CD4-positive, alpha-beta T cell (primary cell): ENCODE results near the gene CCDC89. TPM values are rescaled to one million over a fixed set of nuclear protein-coding genes. Genes with fewer than 3 reads are reported as not detected.
A peak's percentile ranks its signal among the peaks of the same experiment; 100 is the strongest.

Experiments used
- ATAC-seq: fragments of 200-7000 bp; cut with Tn5 transposase; one replicate; pipeline ENCODE4 v1.10.0; 2022; ENCODE audit warnings: mild to moderate bottlenecking; ENCODE audit not compliant: poor library complexity
- CTCF ChIA-PET: fragments of 350-600 bp; sonication (Branson Sonifier 250); formaldehyde crosslinking; loops from one replicate; lab custom pipeline; 2021; ENCODE audit warnings: antibody characterized with exemption, inconsistent platforms; lab: Charles Lee
- POLR2A ChIA-PET: fragments of 350-600 bp; sonication (Branson Sonifier 250); formaldehyde crosslinking; loops from one replicate; lab custom pipeline; 2021; ENCODE audit warnings: antibody characterized with exemption, inconsistent platforms; lab: Charles Lee
- DNase-seq, 14 experiments: peaks; one replicate each; pipeline ENCODE4 v3.0.0-alpha.2; 2013 to 2020; ENCODE audit warnings: mixed read lengths in 2 of 14
- H3K27ac ChIP-seq, 2 donors: one replicate each; pipeline versions ENCODE4 v1.5.1 to v1.7.0; 2013; ENCODE audit warnings: low read length in 2 of 2, low read depth in 1 of 2, mild to moderate bottlenecking in 1 of 2
- H3K27me3 ChIP-seq, 2 experiments: 1 replicate in 1 of 2; 2 replicates in 1 of 2; pipeline versions ENCODE4 v1.6.1 to v1.7.0; 2013; ENCODE audit warnings: low read length in 2 of 2, control low read depth in 1 of 2, mild to moderate bottlenecking in 1 of 2, moderate library complexity in 1 of 2; ENCODE audit not compliant: insufficient read depth in 2 of 2, control insufficient read depth in 1 of 2
- H3K36me3 ChIP-seq: one replicate; pipeline ENCODE4 v1.6.1; 2013; ENCODE audit warnings: low read length, control low read depth; ENCODE audit not compliant: insufficient read depth
- H3K4me1 ChIP-seq: one replicate; pipeline ENCODE4 v1.6.1; 2013; ENCODE audit warnings: low read length, control low read depth; ENCODE audit not compliant: insufficient read depth
- H3K4me3 ChIP-seq: one replicate; pipeline ENCODE4 v1.5.1; 2013; ENCODE audit warnings: mild to moderate bottlenecking, low read length, moderate library complexity
- H3K9me3 ChIP-seq, 2 experiments: 1 replicate in 1 of 2; 2 replicates in 1 of 2; pipeline versions ENCODE4 v1.6.1 to v1.7.0; 2013; ENCODE audit warnings: low read length in 2 of 2, mild to moderate bottlenecking in 2 of 2, control low read depth in 1 of 2, moderate library complexity in 1 of 2; ENCODE audit not compliant: control insufficient read depth in 1 of 2, insufficient read depth in 1 of 2
- H3K27ac Mint-ChIP-seq: one replicate; pipeline ENCODE4 v1.8.0; 2020; ENCODE audit warnings: mixed read lengths
- H3K27me3 Mint-ChIP-seq: one replicate; pipeline ENCODE4 v1.8.0; 2021; ENCODE audit warnings: mixed read lengths
- H3K36me3 Mint-ChIP-seq: one replicate; pipeline ENCODE4 v1.8.0; 2021; ENCODE audit warnings: low read depth, mixed read lengths
- H3K4me1 Mint-ChIP-seq: one replicate; pipeline ENCODE4 v1.8.0; 2021; ENCODE audit warnings: low read depth, mixed read lengths
- H3K4me3 Mint-ChIP-seq: one replicate; pipeline ENCODE4 v1.8.0; 2020; ENCODE audit warnings: mild to moderate bottlenecking, mixed read lengths
- H3K9me3 Mint-ChIP-seq: one replicate; pipeline ENCODE4 v1.8.0; 2020; ENCODE audit warnings: mixed read lengths
- CTCF ChIP-seq: fragments of 200-600 bp; IDR thresholded peaks from one replicate; pipeline ENCODE4 v1.8.0; 2022; ENCODE audit warnings: antibody characterized with exemption, mild to moderate bottlenecking
- intact Hi-C, 2 experiments: fragments of 100-400 bp; cut with DNase I in 1 of 2; cut with micrococcal nuclease in 1 of 2; formaldehyde crosslinking; loops; one replicate each; pipeline versions ENCODE4 v1.15.1 to v1.9.0; 2023 to 2025; cut with DNase I, micrococcal nuclease
- total RNA-seq, 174 experiments: library from RNA in 2 of 174; stranded (reverse) in 2 of 174; gene quantifications; one replicate each; pipeline ENCODE4 v1.2.3 and lab custom pipeline; 2021 to 2026

Gene CCDC89
- total RNA-seq, 2 experiments from 2014 or later = not detected

- peaks cover 14% of the 10 kb centered on the region for H3K4me1 ChIP-seq
- H3K27me3 ChIP-seq = no peaks in the 10 kb centered on the region
- Mint-ChIP-seq H3K27ac (peak overlapping the region; percentile 100), H3K4me3 (peak overlapping the region; percentile 100), H3K36me3 (peaks cover 64% of the 10 kb centered on the region), H3K27me3 (no peaks in the 10 kb centered on the region), H3K4me1 (peaks cover 74% of the 10 kb centered on the region), H3K9me3 (no peaks in the 10 kb centered on the region)
- ATAC-seq = no peak
- ChIA-PET CTCF (interaction anchor here (1.8 to 2.9 kb wide), 3 partner anchors 13 to 191 kb away, joined by 4 to 13 read pairs (median 9); partner anchors contain the start of genes CCDC83 and TMEM126A), POLR2A (interaction anchor here (0.6 to 9.3 kb wide), 10 partner anchors 12 to 404 kb away, joined by 3 to 136 read pairs (median 9); partner anchors contain the start of genes DLG2, SYTL2, TMEM126A and TMEM126B)
- H3K27ac ChIP-seq = peak overlapping the region; percentile 97 to 99
- H3K4me3 ChIP-seq = peak overlapping the region; percentile 94
- intact Hi-C loops = loop anchor here (2.0 to 10.0 kb wide), 6 partner anchors 14 to 642 kb away; partner anchors contain the start of genes PICALM (in 2 of the 2), EED (in 1 of the 2) and HIKESHI (in 1 of the 2)
- no peak for TF ChIP-seq CTCF
- H3K36me3 ChIP-seq = peaks cover 31% of the 10 kb centered on the region
- DNase-seq = peak in 4 of 14 experiments; percentile 12 to 58 (median 56)
- H3K9me3 ChIP-seq = no peaks in the 10 kb centered on the region
Observed at GRCh38 chr11:85663080-85663752, 22.8 kb downstream of the CCDC89 start.

- Mint-ChIP-seq H3K9me3 (no peaks in the 10 kb centered on the region), H3K27ac (peak overlapping the region; percentile 100), H3K27me3 (no peaks in the 10 kb centered on the region), H3K4me1 (peaks cover 80% of the 10 kb centered on the region), H3K4me3 (peak overlapping the region; percentile 100), H3K36me3 (peaks cover 75% of the 10 kb centered on the region)
- Histone ChIP-seq H3K27ac (no peak overlapping the region), H3K27me3 (no peaks in the 10 kb centered on the region), H3K36me3 (peaks cover 40% of the 10 kb centered on the region), H3K9me3 (no peaks in the 10 kb centered on the region), H3K4me3 (peak overlapping the region; percentile 94), H3K4me1 (peaks cover 14% of the 10 kb centered on the region)
- CTCF ChIA-PET = no interaction called here
- TF ChIP-seq CTCF = no peak
- POLR2A ChIA-PET = interaction anchor here (9.3 kb wide), 1 partner anchor 11 kb away, joined by 136 read pairs; the partner anchor contains the start of gene TMEM126A
- intact Hi-C loops = loop anchor here (2.0 to 10.0 kb wide), 6 partner anchors 13 to 643 kb away; partner anchors contain the start of genes PICALM (in 2 of the 2), EED (in 1 of the 2) and HIKESHI (in 1 of the 2)
- no peak for ATAC-seq
- DNase-seq = no peak
Observed at GRCh38 chr11:85661972-85662664, 23.9 kb downstream of the CCDC89 start.

- ChIA-PET POLR2A (interaction anchor here (9.3 kb wide), 1 partner anchor 7 kb away, joined by 136 read pairs; the partner anchor contains the start of gene TMEM126A), CTCF (interaction anchor here (1.5 kb wide), 1 partner anchor 30 kb away, joined by 3 read pairs; the partner anchor contains the start of gene TMEM126B)
- Histone ChIP-seq H3K27ac (no peak overlapping the region), H3K9me3 (no peaks in the 10 kb centered on the region), H3K4me3 (no peak overlapping the region), H3K27me3 (no peaks in the 10 kb centered on the region), H3K36me3 (peaks cover 68% of the 10 kb centered on the region), H3K4me1 (peaks cover 5% of the 10 kb centered on the region)
- peaks cover 86% of the 10 kb centered on the region for H3K36me3 Mint-ChIP-seq
- H3K4me3 Mint-ChIP-seq = no peak overlapping the region
- H3K4me1 Mint-ChIP-seq = peaks cover 78% of the 10 kb centered on the region
- no peak for DNase-seq
- no peaks in the 10 kb centered on the region for H3K9me3 Mint-ChIP-seq
- intact Hi-C loops = no loop called here
- TF ChIP-seq CTCF = no peak
- H3K27me3 Mint-ChIP-seq = no peaks in the 10 kb centered on the region
- H3K27ac Mint-ChIP-seq = no peak overlapping the region
- no peak for ATAC-seq
Observed at GRCh38 chr11:85658180-85658579, 27.8 kb downstream of the CCDC89 start.
